HG03521 (cell line): ENCODE data around the gene RAET1E.
"Not testable (repeated sequence)": the region's sequence is repeated elsewhere in the genome, so short reads cannot be mapped to it uniquely, and the experiment has no call there.

ENCODE experiments used
- ATAC-seq: cut with Tn5 transposase; IDR thresholded peaks from one replicate; pipeline ENCODE4 v1.9.1; 2021; ENCODE audit warnings: mild to moderate bottlenecking, moderate library complexity; ENCODE audit not compliant: unreplicated experiment

Gene RAET1E

DNA sequence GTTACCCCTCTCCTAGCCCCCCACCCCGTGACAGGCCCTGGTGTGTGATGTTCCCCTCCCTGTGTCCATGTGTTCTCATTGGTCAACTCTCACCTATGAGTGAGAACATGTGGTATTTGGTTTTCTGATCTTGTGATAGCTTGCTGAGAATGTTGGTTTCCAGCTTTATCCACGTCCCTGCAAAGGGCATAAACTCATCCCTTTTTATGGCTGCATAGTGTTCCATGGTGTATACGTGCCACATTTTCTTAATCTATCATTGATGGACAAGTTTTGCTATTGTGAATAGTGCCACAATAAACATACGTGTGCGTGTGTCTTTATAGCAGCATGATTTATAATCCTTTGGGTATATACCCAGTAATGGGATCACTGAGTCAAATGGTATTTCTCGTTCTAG, 6.0 kb downstream of the RAET1E start:
- ATAC-seq, result not testable (repeated sequence)

DNA sequence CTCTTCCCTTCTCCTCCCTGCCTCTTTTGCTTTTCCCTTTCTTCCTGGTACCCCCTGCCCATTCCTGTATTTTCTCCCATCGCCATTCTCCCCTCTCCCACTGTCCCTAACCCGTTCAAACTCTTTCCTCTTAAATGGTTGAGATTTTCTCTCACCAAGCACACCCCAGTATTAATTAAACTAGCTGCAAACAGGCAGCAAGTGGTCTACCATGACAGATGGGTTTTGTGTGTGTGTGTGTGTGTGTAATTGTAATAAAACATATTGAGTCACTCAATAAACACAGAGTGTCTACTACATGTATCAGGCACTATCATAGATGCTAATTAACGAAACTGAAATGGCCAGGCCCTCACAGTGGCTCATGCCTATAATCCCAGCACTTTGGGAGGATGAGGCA, 6.7 kb downstream of the RAET1E start:
- no peak for ATAC-seq

DNA sequence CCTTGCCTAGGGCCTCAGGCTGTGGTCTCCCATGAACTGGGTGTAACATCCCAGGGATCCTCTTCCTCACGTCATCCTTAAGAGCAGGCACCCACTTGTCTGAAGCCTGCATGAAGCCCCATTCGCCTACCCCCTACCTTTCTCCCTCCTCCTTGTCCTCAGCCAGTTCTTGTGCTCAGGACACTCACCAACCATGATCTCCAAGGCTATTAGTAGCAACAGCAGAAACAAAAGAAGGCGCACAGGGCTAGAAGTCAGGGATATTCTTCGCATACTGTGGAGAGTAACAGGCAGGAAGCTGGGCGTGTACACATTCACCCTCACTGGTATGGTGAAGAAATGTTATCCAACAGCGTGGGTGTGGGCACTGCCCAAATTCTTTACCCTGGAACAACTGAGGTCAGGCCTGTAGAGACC, 7.3 kb downstream of the RAET1E start:
- no peak for ATAC-seq

DNA sequence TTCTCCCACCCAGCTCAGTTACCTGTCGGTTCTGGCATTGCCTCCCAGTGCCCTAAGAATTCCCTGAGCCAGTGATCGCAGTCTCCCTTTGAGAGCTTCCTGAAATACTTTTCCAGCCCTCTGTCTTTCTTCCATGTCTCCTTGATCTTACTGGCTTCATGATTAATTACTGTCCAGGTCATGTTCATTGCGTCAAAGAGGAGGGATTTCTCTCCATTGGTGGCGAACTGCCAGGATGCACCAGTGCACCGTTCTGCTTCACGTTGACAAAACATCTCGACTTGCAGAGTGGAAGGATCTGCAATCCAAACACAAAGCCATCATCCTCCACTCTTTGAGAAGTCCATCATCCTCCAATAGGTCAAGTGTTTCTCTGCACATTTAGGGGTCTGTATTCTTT, 8.6 kb downstream of the RAET1E start:
- ATAC-seq, result no peak

DNA sequence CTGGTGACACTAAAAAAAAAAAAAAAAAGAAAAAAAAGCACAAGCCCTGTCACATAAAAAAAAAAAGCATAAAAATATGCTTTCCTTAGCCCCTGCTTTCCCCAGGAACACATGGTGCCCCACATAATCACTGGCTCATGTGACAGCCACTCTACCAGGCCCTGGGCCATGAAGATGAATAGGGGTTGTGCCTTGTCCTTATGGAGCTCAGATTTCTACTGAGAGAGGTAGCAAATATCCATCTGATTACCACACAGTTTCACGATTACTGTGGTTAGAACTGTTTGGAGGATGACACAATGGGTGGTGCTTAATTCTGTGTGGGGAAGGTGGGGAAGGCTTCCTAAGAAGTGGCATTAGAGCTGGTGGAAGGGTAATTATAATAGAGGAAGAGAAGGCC, 9.3 kb downstream of the RAET1E start:
- ATAC-seq, result no peak

DNA sequence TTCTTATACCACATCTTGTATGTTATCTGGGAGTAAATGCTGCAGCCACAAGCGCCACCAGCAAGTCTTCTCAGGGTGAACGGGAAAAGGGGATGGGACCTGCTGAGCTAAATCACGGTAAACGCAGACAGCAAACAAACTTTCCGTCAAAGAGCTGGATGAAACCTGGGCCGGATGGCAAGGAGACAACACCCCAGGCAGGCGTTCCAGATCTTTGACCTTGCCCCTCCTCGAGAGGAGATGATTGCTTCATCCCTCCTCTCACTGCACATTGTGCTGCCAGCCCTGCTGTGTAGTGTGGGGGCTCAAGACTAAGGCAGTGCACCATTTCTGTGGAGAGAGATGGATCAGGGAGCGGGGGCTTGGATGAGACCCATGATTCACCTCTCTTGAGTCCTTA, 9.8 kb downstream of the RAET1E start:
- ATAC-seq, result no peak

DNA sequence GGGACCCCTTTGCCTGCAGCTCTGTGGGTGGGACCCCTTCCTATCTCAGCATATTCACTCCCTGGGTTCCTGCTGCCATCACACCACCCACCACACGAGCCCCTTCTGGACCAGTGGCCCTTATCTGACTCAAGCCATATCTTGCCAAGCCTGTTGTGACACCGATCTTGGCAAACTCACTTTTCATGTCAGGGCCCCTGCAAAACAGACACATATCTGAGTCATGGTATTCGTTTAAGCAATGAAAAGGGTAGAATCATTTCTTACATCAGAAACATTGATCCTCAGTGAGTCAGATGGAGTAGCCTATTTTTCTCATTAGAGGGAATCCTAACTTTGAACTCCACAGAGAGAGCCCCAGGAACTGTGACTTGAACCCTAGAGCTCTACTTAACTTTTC, 10.6 kb downstream of the RAET1E start:
- ATAC-seq, result no peak

DNA sequence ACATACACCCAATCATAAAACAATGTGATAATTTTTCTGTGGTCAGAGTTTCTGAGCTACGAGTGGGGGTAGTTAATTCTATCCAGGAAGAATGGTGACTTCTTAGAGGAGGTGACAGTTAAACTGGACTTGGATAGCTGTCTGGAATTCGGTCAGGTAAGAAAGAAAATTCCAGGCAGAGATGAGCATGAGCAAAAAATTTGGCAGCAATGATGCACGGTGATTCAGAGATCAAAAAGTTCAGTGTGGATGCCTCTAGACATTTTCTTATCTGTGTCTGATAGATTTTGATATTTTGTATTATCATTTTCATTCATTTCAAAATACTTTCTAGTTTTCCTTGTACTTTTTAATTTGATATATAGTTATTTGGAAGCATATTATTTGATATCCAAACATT, 12.0 kb downstream of the RAET1E start:
- ATAC-seq, result no peak

DNA sequence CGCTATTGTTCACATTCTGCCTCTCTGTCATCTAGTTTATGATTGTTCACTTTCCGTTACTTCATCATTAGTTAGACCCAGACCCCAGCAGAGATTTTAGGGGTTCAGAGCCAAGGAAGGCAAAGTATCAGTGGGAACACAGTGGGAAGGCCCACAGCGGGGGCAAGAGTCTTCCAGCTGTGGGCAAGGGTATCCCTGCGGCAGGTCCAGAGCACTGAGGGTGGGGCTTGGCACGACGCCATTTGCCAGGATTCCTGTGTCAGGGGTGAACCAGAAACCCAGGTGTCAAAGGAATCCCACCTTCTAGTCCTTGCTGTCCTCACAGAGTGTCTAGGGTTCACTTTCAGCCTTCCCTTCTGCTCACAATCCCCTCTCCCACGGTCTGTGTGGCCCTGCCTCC, 13.3 kb downstream of the RAET1E start:
- ATAC-seq, result no peak

DNA sequence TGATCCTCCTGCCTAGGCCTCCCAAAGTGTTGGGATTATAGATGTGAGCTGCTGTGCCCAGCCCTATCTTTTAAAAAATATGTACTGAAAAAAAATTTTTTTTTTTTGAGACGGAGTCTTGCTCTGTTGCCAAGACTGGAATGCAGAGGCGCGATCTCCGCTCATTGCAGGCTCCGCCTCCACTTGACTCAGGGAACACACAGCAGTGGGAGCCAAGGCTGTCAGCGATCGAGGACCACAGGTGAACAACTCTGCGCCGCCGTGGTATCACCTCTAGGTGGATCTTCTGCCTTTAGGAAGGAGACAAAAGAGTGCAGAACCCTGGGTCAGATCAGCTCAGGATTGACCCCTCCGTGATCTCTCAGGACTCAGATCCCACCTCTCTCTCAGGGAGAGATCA, 13.7 kb downstream of the RAET1E start:
- ATAC-seq, result no peak

DNA sequence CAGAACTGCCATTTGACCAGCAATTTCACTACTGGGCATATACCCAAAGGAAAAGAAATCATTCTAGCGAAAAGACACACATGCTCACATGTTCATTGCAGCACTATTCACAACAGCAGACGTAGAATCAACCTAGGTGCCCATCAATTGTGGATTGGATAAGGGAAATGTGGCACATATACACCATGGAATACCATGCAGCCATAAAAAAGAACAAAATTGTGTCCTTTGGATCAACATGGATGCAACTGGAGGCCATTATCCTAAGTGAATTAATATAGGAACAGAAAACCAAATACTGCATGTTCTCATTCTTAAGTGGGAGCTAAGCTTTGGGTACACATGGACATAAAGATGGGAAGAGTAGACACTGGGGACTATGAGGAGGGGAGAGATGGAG, 16.1 kb downstream of the RAET1E start:
- no peak for ATAC-seq

DNA sequence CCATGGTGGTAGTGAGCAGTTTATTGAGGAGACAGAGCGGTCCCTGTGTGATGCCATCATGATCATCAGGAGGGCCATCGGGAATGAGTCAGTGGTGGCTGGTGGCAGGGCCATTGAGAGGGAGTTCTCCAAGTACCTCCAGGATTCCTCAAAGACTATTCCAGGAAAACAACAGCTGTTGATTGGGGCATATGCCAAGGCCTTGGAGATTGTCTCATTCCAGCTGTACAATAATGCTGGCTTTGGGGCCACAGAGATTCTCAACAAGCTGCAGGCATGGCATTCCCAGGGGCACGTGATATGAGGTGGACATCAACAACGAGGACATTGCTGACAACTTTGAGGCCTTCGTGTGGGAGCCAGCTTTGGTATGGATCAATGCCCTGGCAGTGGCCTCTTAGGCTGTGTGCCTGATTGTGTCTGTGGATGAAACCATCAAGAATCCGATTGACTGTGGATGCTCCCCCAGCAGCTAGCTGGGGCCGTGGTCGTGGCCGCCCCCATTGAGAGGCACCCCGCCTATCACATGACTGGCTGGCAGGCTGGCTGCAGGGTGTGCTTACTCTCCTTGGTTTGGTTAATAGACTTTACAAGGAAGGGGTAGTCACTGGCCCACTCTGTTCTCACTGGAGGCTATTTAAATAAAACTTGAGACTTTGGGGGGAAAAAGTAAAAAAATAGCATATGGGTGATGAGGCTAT, 16.7 kb downstream of the RAET1E start:
- ATAC-seq, result no peak

DNA sequence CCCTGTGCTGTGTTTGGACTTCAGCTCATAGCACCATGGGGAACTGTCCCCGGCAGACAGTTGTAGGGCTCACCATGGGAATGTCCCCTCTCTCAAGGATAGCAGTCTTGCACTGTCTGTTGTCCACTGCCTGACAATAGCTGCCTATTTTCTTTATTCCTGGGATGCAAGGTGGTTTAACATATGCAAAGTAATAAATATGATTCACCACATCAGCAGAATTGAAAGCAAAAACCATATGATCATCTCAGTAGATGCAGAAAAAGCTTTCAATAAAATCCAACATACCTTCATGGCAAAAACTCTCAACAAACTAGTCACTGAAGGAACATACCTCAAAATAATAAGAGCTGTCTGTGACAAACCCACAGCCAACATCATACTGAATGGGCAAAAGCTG, 20.3 kb downstream of the RAET1E start:
- ATAC-seq, result no peak

DNA sequence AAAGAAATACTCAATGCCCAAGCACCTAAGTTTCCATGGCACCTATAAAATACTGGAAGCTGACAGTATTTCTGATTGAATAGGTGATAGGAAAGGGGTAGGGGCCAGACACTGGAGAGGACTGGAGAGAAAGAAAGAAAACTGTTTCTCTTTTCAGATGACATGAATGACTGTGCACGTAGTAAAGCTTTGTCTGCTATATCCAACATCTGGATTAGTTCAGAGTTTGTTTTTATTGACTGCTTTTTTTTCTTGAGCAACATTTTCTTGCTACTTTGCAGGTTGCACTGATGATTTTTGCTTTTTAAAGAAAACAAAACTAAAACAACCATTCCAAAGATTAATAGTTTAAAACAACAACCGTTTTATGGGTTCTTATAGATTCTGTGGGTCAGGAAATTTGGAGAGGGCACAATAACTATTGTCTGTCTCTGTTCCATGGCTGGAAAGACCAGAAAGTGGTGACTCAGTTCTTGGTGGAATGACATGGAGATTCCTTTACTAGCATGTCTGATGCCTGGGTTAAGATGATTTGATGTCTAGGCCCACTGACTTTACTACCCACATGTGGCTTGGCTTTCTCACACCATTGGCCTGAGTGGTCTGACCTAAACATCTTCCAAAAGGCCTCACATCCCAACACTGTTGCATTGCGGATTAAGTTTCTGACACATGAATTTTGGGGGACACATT, 21.5 kb downstream of the RAET1E start:
- ATAC-seq, result no peak

DNA sequence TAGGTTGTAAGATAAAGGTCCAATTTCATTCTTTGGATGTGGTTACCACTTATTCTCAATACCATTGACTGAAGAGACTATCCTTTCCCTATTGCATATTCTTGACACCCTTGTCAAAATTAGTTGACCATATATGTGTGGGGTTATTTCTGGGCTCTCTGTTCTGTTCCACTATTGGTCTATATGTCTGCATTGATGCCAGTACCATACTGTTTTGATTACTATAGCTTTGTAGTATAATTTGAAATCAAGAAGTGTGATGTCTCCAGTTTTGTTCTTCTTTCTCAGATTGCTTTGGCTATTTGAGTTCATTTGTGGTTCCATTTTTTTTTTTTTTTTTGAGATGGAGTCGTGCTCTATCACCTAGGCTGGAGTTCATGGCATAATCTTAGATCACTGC, 25.7 kb downstream of the RAET1E start:
- ATAC-seq, result no peak

DNA sequence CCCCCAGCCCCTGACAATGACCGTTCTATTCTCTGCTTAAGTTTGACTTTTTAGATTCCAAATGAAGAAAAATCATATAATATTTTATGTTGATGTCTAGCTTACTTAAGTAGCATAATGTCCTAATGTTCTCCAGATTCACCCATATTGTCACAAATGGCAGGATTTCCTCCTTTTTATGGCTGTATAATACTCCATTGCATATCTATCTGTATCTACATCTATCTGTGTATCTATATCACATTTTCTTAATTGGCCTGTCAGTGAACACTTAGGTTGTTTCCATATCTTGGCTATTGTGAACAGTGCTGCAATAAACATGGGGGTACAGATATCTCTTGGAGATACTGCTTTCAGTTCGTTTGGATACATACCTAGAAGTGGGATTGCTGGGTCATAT, 26.7 kb downstream of the RAET1E start:
- ATAC-seq, result no peak

DNA sequence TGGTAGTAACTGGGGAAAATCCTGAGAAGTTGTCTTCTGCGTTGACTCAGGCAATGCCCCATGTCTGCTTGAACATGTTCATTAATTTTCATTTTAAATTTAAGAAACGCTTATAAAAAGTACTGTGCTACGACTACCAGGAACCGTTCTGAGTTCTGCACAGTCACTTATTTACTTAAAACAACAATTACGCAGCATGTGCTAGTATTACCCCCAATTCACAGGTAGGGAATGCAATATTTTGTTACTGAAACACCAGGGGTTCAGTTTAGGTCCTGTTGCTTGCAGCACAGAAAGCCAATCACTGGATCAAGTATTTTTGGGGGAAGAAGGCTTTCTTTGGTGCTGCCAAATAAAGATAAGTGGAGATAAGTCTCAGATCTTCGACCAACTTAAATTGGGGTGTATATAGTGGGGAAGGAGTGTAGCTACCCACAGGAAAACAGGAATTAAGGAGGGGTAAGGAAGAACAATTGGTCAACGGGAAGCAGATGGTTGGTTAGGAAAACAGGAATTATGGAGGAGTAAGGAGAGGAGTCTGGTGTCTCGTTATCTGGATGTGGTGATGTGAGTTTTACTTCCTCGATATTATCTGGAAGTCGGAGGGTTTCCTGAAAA, 28.5 kb downstream of the RAET1E start:
- no peak for ATAC-seq

DNA sequence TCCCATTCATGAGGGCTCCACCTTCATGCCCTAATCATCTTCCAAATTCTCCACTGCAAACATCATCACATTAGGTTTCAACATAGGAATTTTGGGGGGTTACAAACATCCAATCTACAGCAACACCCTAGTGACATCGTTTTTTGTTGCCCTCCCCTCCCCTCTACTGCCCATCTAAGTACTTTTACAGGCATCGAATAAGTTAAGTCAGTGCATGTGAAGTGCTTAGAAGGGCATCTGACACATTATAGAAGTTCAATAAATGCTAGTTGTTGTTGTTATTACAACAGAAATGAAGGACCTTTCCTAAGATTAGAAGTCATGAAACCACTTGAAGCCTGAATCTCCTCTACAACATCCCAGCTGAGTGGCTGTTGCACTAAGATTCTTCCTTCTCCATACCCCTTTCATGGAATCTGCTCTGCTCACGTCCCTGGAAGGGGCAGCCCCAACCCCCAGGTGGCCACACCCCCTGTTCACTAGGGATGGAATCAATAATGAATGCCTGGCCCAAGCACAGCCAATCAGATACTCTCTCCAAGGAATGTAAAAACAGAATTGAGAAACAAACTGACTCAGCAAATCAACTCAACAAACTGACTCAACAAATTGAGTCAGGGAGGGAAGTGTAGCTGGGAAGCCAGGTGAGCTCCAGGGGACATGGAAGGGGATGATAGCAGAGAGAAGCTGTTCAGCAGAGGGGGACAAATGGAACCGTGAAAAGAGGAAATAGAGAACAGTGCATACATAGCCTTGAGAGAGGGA, 29.9 kb downstream of the RAET1E start:
- ATAC-seq, result no peak

DNA sequence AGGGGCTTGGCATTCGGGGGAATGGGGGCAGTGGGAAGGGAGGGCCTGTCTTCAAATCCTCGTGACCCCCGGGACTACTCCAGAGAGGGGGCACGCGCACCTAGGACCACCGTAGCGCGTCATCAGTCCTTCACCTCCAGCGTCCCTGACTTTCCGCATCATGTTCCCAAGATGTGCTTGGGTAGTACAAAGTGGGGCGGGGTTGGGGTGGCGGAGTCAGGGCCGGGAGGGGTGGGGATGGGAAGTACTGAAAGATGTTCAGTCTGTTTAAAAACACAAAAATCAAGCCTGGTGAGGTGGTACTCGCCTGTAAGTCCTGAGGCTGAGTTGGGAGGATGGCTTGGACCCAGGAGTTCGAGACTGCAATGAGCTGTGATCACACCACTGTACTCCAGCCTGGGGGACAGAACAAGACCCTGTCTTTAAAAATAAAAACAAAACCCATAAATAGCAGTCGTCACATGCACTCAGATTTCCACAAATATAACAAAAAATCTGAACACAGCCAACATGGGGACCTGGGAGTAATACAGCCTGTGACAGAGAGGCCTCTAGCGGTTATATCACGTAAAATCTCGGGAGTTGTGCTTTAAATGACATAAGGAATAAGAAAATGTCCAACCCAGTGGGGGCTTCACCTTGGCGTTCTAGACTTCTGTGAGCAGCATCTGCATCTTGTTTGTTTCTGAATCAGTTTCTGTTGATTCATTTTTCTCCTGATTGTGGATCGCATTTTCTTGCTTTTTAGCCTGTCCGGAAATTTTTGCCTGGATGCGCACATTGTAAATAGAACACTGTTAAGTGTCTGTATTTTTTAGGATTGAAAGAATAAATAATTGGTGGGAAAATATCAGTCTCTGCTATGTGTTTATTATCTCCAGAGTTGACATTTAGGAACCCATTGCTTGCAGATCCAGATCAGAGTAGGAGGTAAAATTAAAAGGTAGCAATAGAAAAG, 33.1 kb downstream of the RAET1E start:
- no peak for ATAC-seq
